Measurements from ENCODE around the gene ABCD4. TPM values are rescaled to one million over a fixed set of nuclear protein-coding genes. Genes with fewer than 3 reads are reported as not detected.

The ABCD4 gene
- polyA plus RNA-seq, 1 of the 3 experiments (the other 2 are of a cell fraction): 37.0 TPM

GRCh38 chr14:74248017-74248416 is 54.7 kb downstream of the ABCD4 start:
- Histone ChIP-seq H3K4me1 (ENCODE audit: control insufficient read depth in 1 of 2, insufficient read depth in 2 of 2, low read depth in 1 of 2, low read length in 1 of 2) (no peaks in the 10 kb centered on the region), H3K9me3 (no peaks in the 10 kb centered on the region), H3K79me2 (ENCODE audit: insufficient read depth) (no peaks in the 10 kb centered on the region), H3K27me3 (ENCODE audit: insufficient read depth) (peaks cover 52% of the 10 kb centered on the region), H3K36me3 (replicated peaks in 1 of 2; ENCODE audit: control insufficient read depth in 1 of 2, insufficient read depth in 2 of 2, low read length in 1 of 2) (no peaks in the 10 kb centered on the region), H3K4me2 (no peak overlapping the region), H3K9ac (no peak overlapping the region), H2AFZ (ENCODE audit: low read depth) (no peak overlapping the region), H3K27ac (ENCODE audit: low read depth in 2 of 2, low read length in 1 of 2) (no peak overlapping the region), H3F3A (replicated peaks; ENCODE audit: insufficient read depth) (no peaks in the 10 kb centered on the region), H4K20me1 (ENCODE audit: insufficient read depth) (no peaks in the 10 kb centered on the region), H3K4me3 (ENCODE audit: low read depth in 2 of 2, low read length in 1 of 2) (no peak overlapping the region), H3K9me2 (no peaks in the 10 kb centered on the region)
- DNase-seq: no peak
- no peak for TF ChIP-seq FOSL2 (IDR thresholded peaks at IDR 0.05; ENCODE audit: borderline replicate concordance, low read depth)
- TF ChIP-seq RXRA (IDR thresholded peaks at IDR 0.05; ENCODE audit: borderline replicate concordance, low read depth): no peak
- no peak for TF ChIP-seq TCF12 (IDR thresholded peaks at IDR 0.05)
- TF ChIP-seq USF1 (IDR thresholded peaks at IDR 0.05; ENCODE audit: borderline replicate concordance, low read depth): no peak
- TF ChIP-seq MAX (IDR thresholded peaks at IDR 0.05; ENCODE audit: low read depth): no peak
- TF ChIP-seq RCOR1 (IDR thresholded peaks at IDR 0.05; ENCODE audit: low read length): no peak
- no peak for TF ChIP-seq REST (IDR thresholded peaks at IDR 0.05; ENCODE audit: low read depth, low read length)
- no peak for TF ChIP-seq MXI1 (IDR thresholded peaks at IDR 0.05; ENCODE audit: low read depth, low read length)
- no peak for TF ChIP-seq NRF1 (IDR thresholded peaks at IDR 0.05; ENCODE audit: low read depth, low read length)
- no peak for TF ChIP-seq JUND (IDR thresholded peaks at IDR 0.05)
- TF ChIP-seq FOXM1 (IDR thresholded peaks at IDR 0.05; ENCODE audit: low read depth): no peak
- no peak for TF ChIP-seq FOXJ3 (CRISPR knock-in tag; IDR thresholded peaks at IDR 0.05)
- no peak for TF ChIP-seq TAF1 (IDR thresholded peaks at IDR 0.05; ENCODE audit: borderline replicate concordance, low read depth, low read length)
- TF ChIP-seq RAD21 (IDR thresholded peaks at IDR 0.05; ENCODE audit: low read length): no peak
- no peak for TF ChIP-seq CTCF (IDR thresholded peaks at IDR 0.05)
- ChIA-PET CTCF (interaction anchor here (0.8 to 4.0 kb wide), 5 partner anchors 9 to 136 kb away, joined by 3 to 28 read pairs (median 5); partner anchors contain the start of gene ABCD4), POLR2A (interaction anchor here (0.6 kb wide), 1 partner anchor 78 kb away, joined by 4 read pairs; no protein-coding TSS in a partner anchor)
- 61% methylated on average over 6 of the region's 6 CpGs for WGBS (ENCODE audit: low lambda C conversion rate)

Data from SK-N-SH (cell line).